ENCODE data around the gene ECE2.

ECE2 gene

DNA sequence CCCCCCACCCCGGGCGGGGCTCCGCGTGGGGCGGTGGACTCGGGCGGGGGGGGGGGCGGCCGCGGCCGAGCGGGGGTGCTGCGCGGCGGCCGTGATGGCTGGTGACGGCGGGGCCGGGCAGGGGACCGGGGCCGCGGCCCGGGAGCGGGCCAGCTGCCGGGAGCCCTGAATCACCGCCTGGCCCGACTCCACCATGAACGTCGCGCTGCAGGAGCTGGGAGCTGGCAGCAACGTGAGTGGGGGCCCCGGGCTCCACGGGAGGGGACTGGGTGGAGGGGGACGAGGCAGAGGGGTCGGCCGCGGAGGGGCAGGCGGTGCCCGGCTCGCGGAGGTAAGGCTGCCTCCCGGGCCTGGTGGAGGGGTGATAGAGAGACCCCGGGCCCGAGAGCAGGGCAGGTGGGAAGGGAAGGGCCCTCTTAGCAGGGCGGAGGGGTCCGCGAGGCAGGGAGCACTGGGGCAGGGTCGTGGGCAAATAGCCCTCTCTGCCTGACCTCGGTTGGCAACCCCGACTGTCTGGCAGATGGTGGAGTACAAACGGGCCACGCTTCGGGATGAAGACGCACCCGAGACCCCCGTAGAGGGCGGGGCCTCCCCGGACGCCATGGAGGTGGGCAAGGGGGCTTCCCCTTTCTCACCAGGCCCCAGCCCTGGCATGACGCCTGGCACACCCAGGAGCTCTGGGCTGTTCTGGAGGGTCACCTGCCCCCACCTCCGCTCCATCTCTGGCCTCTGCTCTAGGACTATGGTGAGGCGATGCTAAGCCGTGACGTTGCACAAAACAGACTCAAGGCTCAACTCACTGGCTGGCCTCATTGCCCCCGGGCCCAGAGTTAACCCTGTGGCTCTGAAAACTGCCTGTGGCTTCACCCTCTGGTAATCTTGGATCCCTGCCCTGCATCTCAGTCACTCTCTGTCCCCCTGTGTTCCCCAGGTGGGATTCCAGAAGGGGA, at the start of gene ECE2:
TSS of gene ECE2 (plus strand) at position 62 of the 950 bp plus-strand sequence. CDS start at position 194, 132 bp downstream.
- no peaks in the 10 kb centered on the region for H3K79me2 ChIP-seq (ENCODE audit: insufficient read depth, low read depth)
- H3K4me3 ChIP-seq (IDR thresholded peaks at IDR 0.05; ENCODE audit: insufficient read depth, low read depth, low read length), result no peak within 1 kb of the TSS
- no peak within 1 kb of the TSS for H3K4me2 ChIP-seq
- H3K4me1 ChIP-seq (ENCODE audit: low read depth, poor library complexity, severe bottlenecking), result no peaks in the 10 kb centered on the region
- TF ChIP-seq, protein P1, sequence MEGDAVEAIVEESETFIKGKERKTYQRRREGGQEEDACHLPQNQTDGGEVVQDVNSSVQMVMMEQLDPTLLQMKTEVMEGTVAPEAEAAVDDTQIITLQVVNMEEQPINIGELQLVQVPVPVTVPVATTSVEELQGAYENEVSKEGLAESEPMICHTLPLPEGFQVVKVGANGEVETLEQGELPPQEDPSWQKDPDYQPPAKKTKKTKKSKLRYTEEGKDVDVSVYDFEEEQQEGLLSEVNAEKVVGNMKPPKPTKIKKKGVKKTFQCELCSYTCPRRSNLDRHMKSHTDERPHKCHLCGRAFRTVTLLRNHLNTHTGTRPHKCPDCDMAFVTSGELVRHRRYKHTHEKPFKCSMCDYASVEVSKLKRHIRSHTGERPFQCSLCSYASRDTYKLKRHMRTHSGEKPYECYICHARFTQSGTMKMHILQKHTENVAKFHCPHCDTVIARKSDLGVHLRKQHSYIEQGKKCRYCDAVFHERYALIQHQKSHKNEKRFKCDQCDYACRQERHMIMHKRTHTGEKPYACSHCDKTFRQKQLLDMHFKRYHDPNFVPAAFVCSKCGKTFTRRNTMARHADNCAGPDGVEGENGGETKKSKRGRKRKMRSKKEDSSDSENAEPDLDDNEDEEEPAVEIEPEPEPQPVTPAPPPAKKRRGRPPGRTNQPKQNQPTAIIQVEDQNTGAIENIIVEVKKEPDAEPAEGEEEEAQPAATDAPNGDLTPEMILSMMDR (conservative IDR thresholded peaks at IDR 0.05; ENCODE audit: low read depth, low read length), result no peak
- no peak within 1 kb of the TSS for H3K27ac ChIP-seq
- peaks cover 3% of the 10 kb centered on the region; the same call in 1 of the 2 replicates for H3K27me3 ChIP-seq (ENCODE audit: insufficient read depth, low read depth)
- H2AFZ ChIP-seq (ENCODE audit: low read depth), result no peak within 1 kb of the TSS
- H4K20me1 ChIP-seq (ENCODE audit: insufficient read depth), result no peaks in the 10 kb centered on the region
- no peak within 1 kb of the TSS for H3K9ac ChIP-seq
- H3K36me3 ChIP-seq (ENCODE audit: insufficient read depth), result no peaks in the 10 kb centered on the region

DNA sequence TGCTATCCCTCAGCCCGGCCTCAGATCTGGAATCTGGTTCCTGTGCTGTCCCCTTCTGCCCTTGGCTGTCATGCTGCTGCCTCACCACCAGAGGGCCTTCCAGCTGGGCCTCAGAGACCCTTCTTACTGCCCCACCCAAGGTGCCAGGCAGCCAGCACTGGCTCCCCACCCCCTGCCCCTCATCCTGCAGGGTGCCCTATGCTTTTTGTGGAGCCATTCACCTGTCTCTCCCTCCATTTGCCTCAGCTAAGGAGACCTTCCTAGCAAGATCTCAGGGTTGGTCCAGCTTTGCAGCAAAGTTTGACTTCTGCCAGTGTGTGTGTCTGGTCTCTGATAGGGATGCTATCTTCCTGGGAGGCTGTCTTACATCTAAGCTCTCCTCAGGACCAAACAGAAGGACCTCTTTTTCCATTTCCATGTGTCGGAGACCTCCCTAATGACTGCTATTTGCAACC, 48.3 kb upstream of the ECE2 start:
- Histone ChIP-seq H3K4me3 (IDR thresholded peaks at IDR 0.05; ENCODE audit: insufficient read depth, low read depth, low read length) (no peak overlapping the region), H3K27ac (no peak overlapping the region), H3K9ac (no peak overlapping the region), H4K20me1 (ENCODE audit: insufficient read depth) (no peaks in the 10 kb centered on the region), H3K79me2 (ENCODE audit: insufficient read depth, low read depth) (no peaks in the 10 kb centered on the region), H2AFZ (ENCODE audit: low read depth) (no peak overlapping the region), H3K4me2 (no peak overlapping the region), H3K4me1 (ENCODE audit: low read depth, poor library complexity, severe bottlenecking) (no peaks in the 10 kb centered on the region), H3K36me3 (ENCODE audit: insufficient read depth) (no peaks in the 10 kb centered on the region), H3K27me3 (ENCODE audit: insufficient read depth, low read depth) (peaks cover 31% of the 10 kb centered on the region)
- TF ChIP-seq, protein P1 (conservative IDR thresholded peaks at IDR 0.05; ENCODE audit: low read depth, low read length), result peak; percentile 97

GRCh38 chr3:184228376-184229137, 47.3 kb upstream of the ECE2 start:
- no peaks in the 10 kb centered on the region for H4K20me1 ChIP-seq (ENCODE audit: insufficient read depth)
- peaks cover 32% of the 10 kb centered on the region for H3K27me3 ChIP-seq (ENCODE audit: insufficient read depth, low read depth)
- peak overlapping the region; percentile 24 for H3K4me3 ChIP-seq (IDR thresholded peaks at IDR 0.05; ENCODE audit: insufficient read depth, low read depth, low read length)
- H2AFZ ChIP-seq (ENCODE audit: low read depth), result no peak overlapping the region; the same call in 1 of the 2 replicates
- H3K79me2 ChIP-seq (ENCODE audit: insufficient read depth, low read depth), result no peaks in the 10 kb centered on the region
- TF ChIP-seq, protein P1 (conservative IDR thresholded peaks at IDR 0.05; ENCODE audit: low read depth, low read length), result no peak
- H3K4me2 ChIP-seq, result peak overlapping the region; percentile 94
- no peaks in the 10 kb centered on the region for H3K36me3 ChIP-seq (ENCODE audit: insufficient read depth)
- H3K9ac ChIP-seq, result no peak overlapping the region
- H3K4me1 ChIP-seq (ENCODE audit: low read depth, poor library complexity, severe bottlenecking), result no peaks in the 10 kb centered on the region
- no peak overlapping the region for H3K27ac ChIP-seq

- no peak within 1 kb of the TSS for H3K9ac ChIP-seq
- no peaks in the 10 kb centered on the region for H3K4me1 ChIP-seq (ENCODE audit: low read depth, poor library complexity, severe bottlenecking)
- no peaks in the 10 kb centered on the region for H3K79me2 ChIP-seq (ENCODE audit: insufficient read depth, low read depth)
- H3K36me3 ChIP-seq (ENCODE audit: insufficient read depth), result no peaks in the 10 kb centered on the region
- H4K20me1 ChIP-seq (ENCODE audit: insufficient read depth), result no peaks in the 10 kb centered on the region
- peak within 1 kb of the TSS; percentile 94 for H3K4me2 ChIP-seq
- peak within 1 kb of the TSS; percentile 88 for H2AFZ ChIP-seq (ENCODE audit: low read depth)
- H3K27ac ChIP-seq, result no peak within 1 kb of the TSS
- TF ChIP-seq, protein P1 (conservative IDR thresholded peaks at IDR 0.05; ENCODE audit: low read depth, low read length), result no peak
- peak within 1 kb of the TSS; percentile 24 for H3K4me3 ChIP-seq (IDR thresholded peaks at IDR 0.05; ENCODE audit: insufficient read depth, low read depth, low read length)
- peaks cover 35% of the 10 kb centered on the region for H3K27me3 ChIP-seq (ENCODE audit: insufficient read depth, low read depth)
Observed at GRCh38 chr3:184229394-184230080, 46.3 kb upstream of the ECE2 start, which contains the start of gene VWA5B2. TSS of gene VWA5B2 (plus strand) at chr3:184229585. CDS start at chr3:184230529, 944 bp downstream.

Data from KMS-11 (cell line).